Left ventricle myocardium superior (tissue), 1 donor: ENCODE results near the gene PREB. TPM values are rescaled to one million over a fixed set of nuclear protein-coding genes. Genes with fewer than 3 reads are reported as not detected.

Source experiments
- ATAC-seq: fragments of 200-7000 bp; cut with Tn5 transposase; one replicate; pipeline ENCODE4 v1.9.1; 2020; ENCODE audit warnings: mild to moderate bottlenecking, moderate library complexity
- DNase-seq: peaks from one replicate; pipeline ENCODE4 v3.0.0-alpha.2; 2020
- intact Hi-C: fragments of 100-400 bp; cut with micrococcal nuclease; formaldehyde crosslinking; loops from one replicate; pipeline ENCODE4 v1.11.0; 2022
- total RNA-seq: library from RNA; stranded (reverse); fragmentation: NEBNext Ultra II Directional; extraction: Animal tissue kit (Norgen Biotek cat#: 25700); gene quantifications from one replicate; pipeline ENCODE4 v1.2.1, GENCODE V29; 2021
- donor health status: DM: no; HTN: yes; CAD: no; lungs with severe emphysema.

PREB gene
- total RNA-seq, 1 donor from 2014 or later: 51.1 TPM

GRCh38 chr2:27086724-27087593 is 47.5 kb downstream of the PREB start, which contains the start of gene KHK:
Gene KHK, plus strand, starts transcription at chr2:27086772. Its CDS starts 488 bp downstream, at chr2:27087260.
- DNase-seq (peak; percentile 68), ATAC-seq (peak; percentile 28)
- intact Hi-C loops: loop anchor here (10.0 kb wide), 1 partner anchor 122 kb away; no protein-coding TSS in a partner anchor

DNA sequence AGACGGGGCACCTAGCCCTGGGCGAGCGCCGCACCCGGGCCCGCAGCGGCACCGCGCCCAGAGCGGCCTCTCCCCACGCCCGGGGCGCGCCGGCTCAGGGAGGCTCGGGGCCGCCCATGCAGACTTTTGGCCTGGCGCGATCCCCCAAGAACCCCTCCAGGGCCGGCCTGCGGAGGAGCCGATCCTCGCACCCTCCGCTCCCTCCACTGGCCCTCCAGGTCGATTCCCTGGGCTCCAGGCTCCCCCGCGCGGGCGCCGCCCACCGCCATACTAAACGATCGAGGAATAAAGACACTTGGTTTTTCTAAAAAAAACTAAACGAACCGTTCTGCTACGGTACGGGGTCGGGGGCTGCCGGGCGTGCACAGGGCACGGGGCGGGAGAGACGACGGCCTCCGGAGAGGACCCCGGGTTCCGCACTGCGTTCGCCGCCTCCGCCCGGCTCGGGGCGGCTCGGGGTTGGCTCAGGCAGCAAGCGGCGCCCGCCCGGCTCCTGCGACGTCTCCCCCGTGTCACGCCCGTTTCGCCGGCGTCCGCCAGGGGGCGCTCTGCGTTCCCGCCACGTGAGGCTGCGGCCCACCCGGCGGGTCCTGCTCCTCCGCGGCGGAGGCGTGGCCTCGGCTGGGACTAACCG is 48.2 kb downstream of the PREB start:
- ATAC-seq: peak; percentile 91
- DNase-seq: peak; percentile 98
- intact Hi-C loops: loop anchor here (10.0 kb wide), 1 partner anchor 121 kb away; no protein-coding TSS in a partner anchor

DNA sequence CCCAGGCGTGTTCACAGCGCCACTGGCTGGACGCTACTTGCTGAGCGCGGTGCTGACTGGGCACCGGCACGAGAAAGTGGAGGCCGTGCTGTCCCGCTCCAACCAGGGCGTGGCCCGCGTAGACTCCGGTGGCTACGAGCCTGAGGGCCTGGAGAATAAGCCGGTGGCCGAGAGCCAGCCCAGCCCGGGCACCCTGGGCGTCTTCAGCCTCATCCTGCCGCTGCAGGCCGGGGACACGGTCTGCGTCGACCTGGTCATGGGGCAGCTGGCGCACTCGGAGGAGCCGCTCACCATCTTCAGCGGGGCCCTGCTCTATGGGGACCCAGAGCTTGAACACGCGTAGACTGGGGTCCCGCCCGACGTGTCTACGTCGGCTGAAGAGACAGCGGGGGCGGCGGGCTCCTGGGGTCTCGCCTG is 48.8 kb downstream of the PREB start:
- ATAC-seq: peak; percentile 67
- peak; percentile 91 for DNase-seq
- intact Hi-C loops: loop anchor here (10.0 kb wide), 1 partner anchor 121 kb away; no protein-coding TSS in a partner anchor

DNA sequence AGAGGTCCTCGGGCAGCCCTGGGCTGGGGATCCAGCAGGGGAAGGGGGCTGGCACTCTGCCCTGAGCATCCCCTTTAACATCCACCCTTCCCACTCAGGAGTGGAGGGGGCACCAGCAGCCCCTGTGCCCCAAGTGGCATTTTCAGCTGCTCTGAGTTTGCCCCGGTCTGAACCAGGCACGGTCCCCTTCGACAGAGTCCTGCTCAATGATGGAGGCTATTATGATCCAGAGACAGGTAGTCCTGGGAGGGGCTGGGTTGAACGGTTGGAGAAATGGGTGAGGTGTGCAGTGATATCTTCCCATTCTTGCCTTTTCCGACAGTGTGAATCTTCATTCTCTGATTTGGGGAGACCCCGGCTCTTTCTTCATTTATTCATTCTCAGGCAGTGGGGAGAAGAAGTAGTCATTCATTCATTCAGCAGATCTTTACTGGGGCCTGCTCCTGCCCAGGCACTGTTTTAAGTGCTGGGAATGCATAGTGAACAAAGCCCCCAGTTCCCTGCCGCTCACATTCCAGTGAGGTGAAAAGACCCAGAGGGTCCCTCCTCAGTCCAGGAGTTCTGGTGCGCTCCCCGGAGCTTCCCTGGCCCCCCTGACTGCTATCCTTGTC is 49.3 kb downstream of the PREB start:
- ATAC-seq: no peak
- DNase-seq: no peak
- intact Hi-C loops: loop anchor here (10.0 kb wide), 1 partner anchor 120 kb away; no protein-coding TSS in a partner anchor

GRCh38 chr2:27084297-27085061 is 50.0 kb downstream of the PREB start:
- DNase-seq: no peak
- no peak for ATAC-seq
- intact Hi-C loops: loop anchor here (10.0 kb wide), 1 partner anchor 120 kb away; no protein-coding TSS in a partner anchor

- DNase-seq (no peak), ATAC-seq (no peak)
- intact Hi-C loops: loop anchor here (10.0 kb wide), 1 partner anchor 119 kb away; no protein-coding TSS in a partner anchor
These were observed 50.8 kb downstream of the PREB start for GRCh38 chr2:27083410-27084296.

DNA sequence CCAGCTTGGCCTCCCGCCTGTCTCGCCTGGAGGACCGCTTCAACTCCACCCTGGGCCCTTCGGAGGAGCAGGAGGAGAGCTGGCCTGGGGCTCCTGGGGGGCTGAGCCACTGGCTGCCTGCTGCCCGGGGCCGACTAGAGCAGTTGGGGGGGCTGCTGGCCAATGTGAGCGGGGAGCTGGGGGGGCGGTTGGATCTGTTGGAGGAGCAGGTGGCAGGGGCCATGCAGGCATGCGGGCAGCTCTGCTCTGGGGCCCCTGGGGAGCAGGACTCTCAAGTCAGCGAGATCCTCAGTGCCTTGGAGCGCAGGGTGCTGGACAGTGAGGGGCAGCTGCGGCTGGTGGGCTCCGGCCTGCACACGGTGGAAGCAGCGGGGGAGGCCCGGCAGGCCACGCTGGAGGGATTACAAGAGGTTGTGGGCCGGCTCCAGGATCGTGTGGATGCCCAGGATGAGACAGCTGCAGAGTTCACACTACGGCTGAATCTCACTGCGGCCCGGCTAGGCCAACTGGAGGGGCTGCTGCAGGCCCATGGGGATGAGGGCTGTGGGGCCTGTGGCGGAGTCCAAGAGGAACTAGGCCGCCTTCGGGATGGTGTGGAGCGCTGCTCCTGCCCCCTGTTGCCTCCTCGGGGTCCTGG is 51.5 kb downstream of the PREB start:
- DNase-seq (no peak), ATAC-seq (no peak)
- intact Hi-C loops: loop anchor here (10.0 kb wide), 1 partner anchor 118 kb away; no protein-coding TSS in a partner anchor

- intact Hi-C loops: loop anchor here (10.0 kb wide), 1 partner anchor 117 kb away; no protein-coding TSS in a partner anchor
- peak; percentile 38 for DNase-seq
- ATAC-seq: no peak
These were observed 52.3 kb downstream of the PREB start for GRCh38 chr2:27081984-27082772.

Other genes starting within 250 kb of the PREB start
- gene MAPRE3, start 164.0 kb downstream of the PREB start, total RNA-seq: 52.4 TPM
- gene TMEM214, start 101.7 kb downstream of the PREB start, total RNA-seq: 30.9 TPM
- gene AGBL5, start 83.0 kb downstream of the PREB start, total RNA-seq: 9.4 TPM
- 374 TPM for gene OST4, start 63.0 kb downstream of the PREB start, total RNA-seq
- 15.7 TPM for gene EMILIN1, start 56.0 kb downstream of the PREB start, total RNA-seq
- 4.0 TPM for gene KHK, start 47.9 kb downstream of the PREB start, total RNA-seq
- 0.87 TPM for gene CGREF1, start 15.5 kb downstream of the PREB start, total RNA-seq
- 2.0 TPM for gene ABHD1, start 10.8 kb downstream of the PREB start, total RNA-seq
- gene PRR30, start 4.8 kb upstream of the PREB start, total RNA-seq: not detected
- 0.10 TPM for gene TCF23, start 14.4 kb upstream of the PREB start, total RNA-seq
- 112 TPM for gene ATRAID, start 77.4 kb upstream of the PREB start, total RNA-seq
- gene SLC5A6, start 77.6 kb upstream of the PREB start, total RNA-seq: 13.3 TPM
- gene CAD, start 82.7 kb upstream of the PREB start, total RNA-seq: 8.5 TPM
- 9.4 TPM for gene SLC30A3, start 128.4 kb upstream of the PREB start, total RNA-seq
- gene DNAJC5G, start 140.8 kb upstream of the PREB start, total RNA-seq: 2.1 TPM
- gene TRIM54, start 147.8 kb upstream of the PREB start, total RNA-seq: 291 TPM
- 0.55 TPM for gene UCN, start 173.8 kb upstream of the PREB start, total RNA-seq
- 47.2 TPM for gene MPV17, start 188.5 kb upstream of the PREB start, total RNA-seq
- gene GTF3C2, start 222.1 kb upstream of the PREB start, total RNA-seq: 19.8 TPM
- gene EIF2B4, start 235.7 kb upstream of the PREB start, total RNA-seq: 40.9 TPM
- 61.2 TPM for gene SNX17, start 236.0 kb upstream of the PREB start, total RNA-seq
- gene ZNF513, start 246.1 kb upstream of the PREB start, total RNA-seq: 6.5 TPM